PC-9 (cell line): Measurements from ENCODE around the gene BOK.
"Not testable (repeated sequence)": the region's sequence is repeated elsewhere in the genome, so short reads cannot be mapped to it uniquely, and the experiment has no call there.

Source experiments
- CTCF ChIP-seq: fragments of 200-600 bp; sonication (generic); conservative IDR thresholded peaks from 2 replicates; pipeline ENCODE4 v1.6.1; 2017; ENCODE audit warnings: mixed run types, antibody characterized with exemption, mild to moderate bottlenecking, moderate library complexity
- EZH2 ChIP-seq: fragments of 200-600 bp; sonication (generic); IDR thresholded peaks from 2 replicates; pipeline ENCODE4 v1.8.0; 2017; ENCODE audit warnings: antibody characterized with exemption, low read depth

- TF ChIP-seq CTCF, EZH2: not testable (repeated sequence)
These were observed 14.5 kb downstream of the BOK start for GRCh38 chr2:241572915-241573651.
